ENCODE data around the gene CCSER1.

DNA sequence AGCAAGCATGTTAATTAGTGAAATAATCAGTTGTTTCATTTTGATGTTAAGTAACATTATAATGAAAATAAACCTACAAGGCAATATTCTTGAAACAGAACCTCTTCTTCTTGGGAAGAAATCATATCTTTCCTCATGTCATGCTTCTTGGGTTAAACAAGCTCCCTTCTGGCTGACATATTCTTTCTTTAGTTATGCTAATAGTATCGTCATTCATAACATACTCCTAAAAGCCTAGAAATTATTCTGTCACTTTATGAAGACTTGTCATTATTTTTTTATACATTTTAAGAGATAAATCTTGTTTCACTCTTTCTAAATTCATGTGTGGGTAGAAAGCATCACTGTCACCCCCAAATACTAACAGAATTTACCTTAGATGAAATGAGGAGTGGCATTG, 1129.6 kb downstream of the CCSER1 start:
- TF ChIP-seq TAF1 (IDR thresholded peaks at IDR 0.05; ENCODE audit: borderline replicate concordance, low read depth, low read length): no peak
- no peak for TF ChIP-seq POLR2A (IDR thresholded peaks at IDR 0.05; ENCODE audit: low read depth, low read length)
- no peak for TF ChIP-seq POLR2AphosphoS5 (IDR thresholded peaks at IDR 0.05; ENCODE audit: low read depth, low read length)
